ENCODE results near the gene LEO1.

LEO1 gene

DNA sequence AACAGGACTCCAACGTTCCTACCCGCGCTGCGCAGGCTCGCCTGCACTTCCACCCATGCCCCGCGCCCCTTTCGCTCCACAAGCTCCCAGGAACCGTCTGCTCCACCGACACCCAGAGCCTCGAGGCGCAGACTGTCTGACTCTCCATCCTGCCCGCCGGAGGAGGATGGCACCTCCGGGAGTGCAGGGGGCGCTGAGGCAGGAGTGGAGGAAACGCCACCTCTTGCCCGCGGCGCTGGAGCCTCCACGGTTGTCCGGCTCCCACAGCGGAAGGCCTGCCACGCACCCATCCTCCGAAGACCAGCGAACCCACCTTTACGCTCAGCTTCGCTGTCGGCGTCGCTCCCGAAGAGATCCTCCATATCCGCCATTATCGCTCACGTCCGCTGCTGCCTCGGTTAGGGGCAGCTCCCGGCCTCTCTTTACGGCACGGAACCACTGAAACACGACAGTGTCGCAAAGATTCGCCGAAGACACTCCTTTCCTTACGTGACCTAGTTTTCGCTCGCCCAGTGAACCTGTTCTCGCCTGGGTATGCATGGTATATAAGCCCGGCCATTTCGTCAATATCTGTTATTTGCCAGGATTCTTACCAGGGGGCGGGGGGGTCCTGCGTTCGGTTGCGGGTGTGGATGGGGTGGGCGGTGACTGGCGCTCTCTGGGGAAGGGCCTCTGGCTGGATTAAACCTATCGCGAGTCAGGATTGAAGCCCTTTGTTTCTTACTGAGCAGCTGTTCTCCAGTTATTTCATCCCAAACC lies at the start of gene LEO1:
TSS of gene LEO1 (minus strand) at position 404 of the 759 bp plus-strand sequence. CDS start at position 371, 33 bp downstream.
- DNase-seq = peak; percentile 94 to 95

DNA sequence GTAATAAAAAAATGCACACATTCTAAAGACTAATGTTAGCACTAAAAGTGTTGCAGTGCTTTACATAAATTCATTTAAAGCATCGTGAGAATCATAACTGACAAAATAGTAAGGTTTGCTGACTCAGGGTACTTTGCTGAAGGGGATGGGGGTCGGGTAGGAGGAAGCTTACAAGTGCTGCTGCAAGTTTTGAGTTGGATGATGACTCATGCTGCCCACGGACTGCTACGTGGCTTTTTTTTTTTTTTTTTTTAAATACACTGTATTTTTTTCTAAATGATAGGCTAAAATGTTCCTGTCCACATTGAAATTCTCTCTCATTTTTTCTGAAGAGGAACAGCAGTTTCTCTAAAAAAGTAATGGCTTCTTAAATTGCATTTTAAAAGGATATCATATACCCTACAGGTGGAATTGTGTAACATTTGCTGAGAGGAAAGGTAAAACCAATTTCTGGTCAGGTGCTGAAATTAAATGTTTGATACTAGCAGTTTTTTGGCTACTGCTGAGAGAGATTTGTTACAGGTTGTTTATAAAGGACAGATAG lies 49.6 kb upstream of the LEO1 start:
- peak; percentile 75 for DNase-seq

DNA sequence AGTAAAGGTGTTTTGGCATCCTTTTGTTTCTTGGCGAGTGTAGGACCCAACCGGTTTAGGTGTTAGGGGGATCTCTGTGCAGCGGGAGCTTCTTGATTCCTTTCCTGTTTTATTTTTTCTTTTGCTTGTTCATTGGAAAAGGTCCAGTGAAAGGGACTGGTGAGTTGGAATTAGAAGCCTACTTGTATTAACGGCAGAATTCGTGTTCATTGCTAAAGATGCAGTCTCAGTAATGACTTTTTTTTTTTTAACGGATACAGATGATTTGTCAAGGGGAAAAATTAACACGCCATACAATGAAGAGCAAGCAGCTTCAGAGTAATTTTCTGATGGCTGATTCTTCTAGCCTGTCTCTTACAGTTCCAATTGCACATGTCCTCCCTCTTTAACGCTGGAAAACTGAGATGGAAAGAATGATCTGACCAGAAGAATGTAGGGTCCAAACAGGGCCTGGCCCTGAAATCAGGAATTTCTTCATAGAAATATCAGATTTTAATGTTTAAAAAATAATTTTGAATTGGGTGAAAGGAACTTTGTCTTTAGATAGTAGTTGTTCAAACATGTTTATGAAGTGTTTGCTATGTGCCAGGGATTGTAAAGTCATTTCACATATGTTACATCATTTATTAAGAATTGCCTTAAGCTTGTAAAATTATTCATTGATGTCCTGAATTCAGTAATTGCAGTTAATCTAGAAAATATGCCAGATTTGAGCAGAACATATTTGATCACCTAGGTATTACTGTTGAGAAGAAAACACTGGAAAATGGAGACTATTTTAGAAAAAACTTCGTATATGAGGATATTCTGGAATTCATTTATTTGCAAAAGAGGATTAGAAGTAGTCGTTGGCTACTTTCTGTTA lies 48.9 kb upstream of the LEO1 start:
- no peak for DNase-seq

DNA sequence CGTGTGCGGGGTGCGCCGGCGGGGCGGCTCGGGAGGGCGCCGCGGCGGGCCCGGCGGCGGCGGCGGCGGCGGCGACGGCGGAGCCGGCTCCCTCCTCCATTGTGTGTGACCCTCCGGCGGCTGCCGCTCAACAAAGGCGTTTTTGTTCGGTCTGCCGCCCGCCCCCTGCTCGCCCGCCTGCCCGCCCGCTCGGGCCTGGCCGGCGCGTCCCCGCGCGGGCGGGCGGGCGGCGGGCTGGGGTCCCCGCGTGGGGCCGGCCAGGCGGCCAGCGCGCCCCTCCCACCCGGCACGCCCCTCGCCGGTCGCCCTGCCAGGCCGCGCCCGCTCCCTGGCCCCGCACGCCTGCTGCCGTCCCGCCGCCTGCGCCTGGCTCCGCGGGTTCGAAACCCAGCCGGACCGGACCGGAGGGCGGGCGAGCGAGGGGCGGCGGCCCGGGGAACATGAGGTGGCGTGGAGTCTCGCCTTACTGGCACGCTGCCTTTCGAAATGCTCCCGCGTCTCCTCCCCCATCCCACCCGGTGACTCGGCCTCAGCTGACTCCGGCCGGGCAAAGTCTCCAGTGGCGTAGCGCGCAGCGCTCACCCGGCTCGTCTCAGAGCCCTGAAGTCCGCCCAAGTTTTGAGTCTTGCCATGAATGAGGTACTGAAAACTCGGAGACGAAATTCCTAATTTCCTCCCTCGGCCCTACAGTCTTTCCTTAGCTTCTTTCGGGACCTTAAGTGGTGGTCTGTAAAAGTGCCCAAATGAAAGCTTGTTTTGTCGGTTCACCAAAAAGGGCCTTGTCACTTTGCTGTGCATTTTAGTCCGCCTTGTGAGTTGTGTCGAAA lies 48.0 kb upstream of the LEO1 start:
- peak; percentile 66 to 81 for DNase-seq

- DNase-seq = peak; percentile 94 to 95
These were observed 47.3 kb upstream of the LEO1 start, which contains the start of gene MAPK6 for GRCh38 chr15:52018693-52019393. Gene MAPK6, plus strand, starts transcription at chr15:52019219. Its CDS starts 27,242 bp downstream, at chr15:52046461.

- no peak for DNase-seq
These were observed 46.7 kb upstream of the LEO1 start for GRCh38 chr15:52018244-52018643.

DNA sequence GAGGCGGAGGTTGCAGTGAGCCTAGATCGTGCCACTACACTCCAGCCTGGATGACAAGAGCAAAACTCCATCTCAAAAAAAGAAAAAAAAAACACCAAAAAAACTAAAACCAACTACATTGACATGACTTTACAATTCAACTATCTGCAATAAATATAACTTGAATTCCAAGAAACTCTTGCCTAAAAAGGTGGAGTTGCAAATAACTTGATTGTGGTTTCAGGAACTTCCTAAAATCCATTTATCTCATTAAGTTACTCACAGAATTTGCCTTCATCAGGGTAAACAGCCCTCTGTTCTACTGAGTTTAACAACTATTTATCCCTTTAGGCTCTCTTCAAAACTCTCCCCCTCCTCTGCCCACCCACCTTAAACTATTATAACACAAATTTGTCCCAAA lies 44.7 kb upstream of the LEO1 start:
- no peak for DNase-seq

DNA sequence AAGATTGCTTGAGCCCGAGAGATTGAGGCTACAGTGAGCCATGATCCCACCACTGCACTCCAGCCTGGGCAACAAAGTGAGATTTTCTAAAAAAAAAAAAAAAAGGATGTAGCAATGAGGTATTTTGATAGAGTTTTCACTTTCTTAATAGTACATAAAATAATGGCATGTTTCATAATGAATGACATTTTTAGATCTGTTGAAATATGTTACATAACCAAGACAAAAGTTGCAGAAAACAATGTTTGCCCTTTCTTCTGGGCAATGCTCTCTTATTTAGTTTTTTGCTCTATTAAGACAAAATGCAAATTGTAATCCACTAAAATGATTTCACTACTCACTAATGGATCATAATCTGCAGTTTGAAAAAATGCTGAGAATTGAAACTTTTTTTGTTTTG lies 43.0 kb upstream of the LEO1 start:
- no peak for DNase-seq

DNA sequence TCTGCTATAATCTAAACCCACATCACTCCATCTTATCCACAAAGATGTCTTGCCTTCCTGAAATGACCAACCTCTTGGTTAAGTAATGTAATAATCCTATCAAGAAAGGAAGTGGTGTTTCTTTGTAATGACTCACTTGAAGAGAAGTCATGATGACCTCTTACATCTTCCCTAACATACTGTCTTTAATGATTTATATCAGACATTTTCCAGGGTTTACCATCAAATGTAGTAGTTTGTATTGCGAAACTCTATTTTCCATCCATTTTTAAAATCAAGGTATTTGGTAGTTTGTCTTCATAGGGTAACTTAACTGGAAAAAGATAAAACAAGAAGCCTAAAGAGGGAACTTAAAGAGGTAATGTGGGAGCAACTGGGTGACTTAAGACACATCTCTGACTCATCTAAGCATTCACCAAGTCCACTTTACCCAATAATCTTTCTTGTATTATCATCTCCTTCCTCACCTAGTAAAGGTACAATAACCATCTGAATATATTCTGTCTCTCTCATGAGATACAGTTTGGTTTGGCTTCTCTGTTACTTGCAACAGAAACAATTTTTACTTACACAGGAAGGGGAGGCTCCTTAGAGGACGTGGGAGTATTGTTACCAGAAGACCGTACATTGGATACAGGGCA lies 41.7 kb upstream of the LEO1 start:
- no peak for DNase-seq

- no peak for DNase-seq
These were observed 40.6 kb upstream of the LEO1 start for GRCh38 chr15:52012210-52012609.

GRCh38 chr15:52011711-52012144 lies 40.1 kb upstream of the LEO1 start:
- DNase-seq = no peak

DNA sequence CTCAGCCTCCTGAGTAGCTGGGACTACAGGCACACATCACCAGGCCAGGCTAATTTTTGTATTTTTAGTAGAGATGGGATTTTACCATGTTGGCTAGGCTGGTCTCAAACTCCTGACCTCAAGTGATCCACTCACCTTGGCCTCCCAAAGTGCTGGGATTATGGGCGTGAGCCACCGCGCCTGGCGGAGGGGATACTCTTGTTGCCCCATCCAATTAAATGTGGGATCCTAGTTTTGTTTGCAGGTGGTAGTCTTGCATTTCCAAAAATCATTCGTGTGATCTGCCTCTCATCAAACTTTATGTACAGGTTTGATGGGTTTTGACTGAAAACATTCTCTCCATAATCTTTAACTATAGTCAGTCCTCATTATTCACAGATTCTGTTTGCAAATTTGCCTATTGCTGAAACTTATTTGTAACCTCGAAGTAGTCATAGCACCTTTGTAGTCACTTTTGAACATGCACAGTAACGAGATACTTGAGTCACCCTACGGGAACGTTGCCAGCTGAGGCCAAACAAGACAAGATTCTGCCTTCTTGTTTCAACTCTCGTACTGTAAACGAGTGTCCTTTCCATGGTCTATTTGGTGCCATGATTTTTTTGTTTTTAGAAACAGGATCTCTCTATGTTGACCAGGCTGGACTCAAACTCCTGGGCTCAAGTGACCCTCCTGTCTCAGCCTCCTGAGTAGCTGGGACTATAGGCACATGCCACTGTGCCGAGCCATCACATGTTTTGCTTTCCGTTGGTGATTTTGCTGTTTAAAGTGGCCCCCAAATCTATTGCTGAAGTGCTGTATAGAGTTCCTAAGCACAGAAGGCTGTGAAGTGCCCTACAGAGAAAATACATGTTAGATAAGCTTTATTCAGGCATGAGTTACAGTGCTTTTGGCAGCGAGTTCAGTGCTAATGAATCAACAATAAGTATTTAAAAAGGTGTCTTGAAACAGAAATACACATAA lies 39.3 kb upstream of the LEO1 start:
- no peak for DNase-seq

GRCh38 chr15:52008698-52009434 lies 37.3 kb upstream of the LEO1 start:
- no peak for DNase-seq

- no peak for DNase-seq
These were observed 36.8 kb upstream of the LEO1 start for GRCh38 chr15:52008359-52008697.

- no peak for DNase-seq
These were observed 35.2 kb upstream of the LEO1 start for GRCh38 chr15:52006702-52007340.

DNA sequence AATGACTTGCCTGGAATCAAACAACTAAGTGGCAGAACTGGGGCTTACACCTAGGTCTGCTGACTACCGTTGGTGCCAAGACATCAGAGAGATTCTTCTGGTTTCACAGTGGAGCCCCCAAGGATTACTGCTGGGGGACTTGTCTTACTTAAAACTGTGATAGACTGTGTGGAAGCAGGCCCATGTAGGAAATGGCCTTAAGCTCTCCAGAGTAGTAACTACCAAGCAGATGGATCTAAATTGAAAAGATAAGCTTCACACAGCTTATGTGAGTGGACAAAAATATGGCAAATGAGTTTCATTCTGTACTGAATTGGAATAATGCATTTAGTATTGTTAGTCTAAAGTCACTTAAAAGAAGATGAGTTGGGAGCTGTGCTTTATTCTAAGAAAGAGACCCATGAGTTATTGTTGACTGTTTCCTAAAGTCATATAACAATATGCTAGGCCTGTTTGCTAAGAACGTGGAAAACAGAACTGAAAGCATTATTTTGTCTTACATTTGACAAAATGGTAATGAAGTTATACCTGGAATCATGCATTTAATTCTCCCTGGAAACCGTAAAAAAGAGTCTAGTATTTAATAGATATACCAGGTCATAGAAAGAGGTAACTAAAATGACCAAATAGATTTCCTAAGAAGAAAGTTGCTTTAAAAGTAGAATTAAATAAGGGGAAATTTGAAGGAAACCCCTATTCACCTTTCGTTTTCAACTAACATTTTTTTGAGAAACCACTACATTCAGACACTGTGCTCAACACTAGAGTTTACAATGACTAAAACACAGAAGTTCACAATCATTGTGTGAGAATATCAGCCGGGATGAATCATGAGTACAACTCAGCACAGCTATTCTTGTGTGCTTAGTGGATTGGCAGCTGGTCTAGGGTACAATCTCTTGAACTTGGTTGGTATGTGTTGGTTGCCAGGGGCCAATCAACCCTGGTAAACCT lies 34.4 kb upstream of the LEO1 start:
- no peak for DNase-seq

DNA sequence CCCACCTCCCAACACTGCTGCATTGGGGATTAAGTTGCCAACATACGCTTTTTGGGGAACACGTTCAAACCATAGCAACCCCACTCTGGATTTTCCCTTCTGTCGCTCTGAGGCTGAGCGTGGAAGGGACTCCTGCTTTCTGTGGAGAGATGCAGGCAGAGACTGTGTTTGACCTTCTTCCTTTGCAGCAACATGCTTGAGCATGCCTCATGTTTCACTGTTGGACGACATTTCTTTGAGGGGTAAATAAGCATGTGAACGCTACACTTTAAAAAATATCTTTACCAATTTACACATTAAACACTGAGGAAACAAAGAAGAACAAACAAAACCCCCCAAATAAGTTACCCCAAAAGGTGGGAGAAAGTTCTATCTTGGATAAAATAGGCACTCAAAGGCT lies 33.2 kb upstream of the LEO1 start:
- no peak for DNase-seq

DNA sequence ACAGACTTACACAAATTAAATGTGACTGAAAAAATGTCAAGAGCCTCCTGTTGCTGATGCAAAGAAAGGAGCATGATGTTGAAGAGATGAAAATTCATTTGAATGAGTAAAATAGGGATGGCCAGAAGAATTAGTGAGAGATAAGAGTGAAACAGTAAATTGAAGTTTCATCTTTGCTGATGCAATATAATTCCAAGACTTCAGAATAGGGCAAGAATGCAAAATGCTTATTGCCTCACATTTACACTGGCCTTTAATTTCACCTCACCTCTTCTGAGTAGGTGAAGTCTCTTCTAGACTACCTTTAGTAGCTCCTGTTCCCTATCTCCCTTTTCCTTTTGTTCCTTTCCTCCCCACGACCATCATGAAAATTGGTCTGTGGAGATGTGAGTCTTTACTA lies 32.1 kb upstream of the LEO1 start:
- DNase-seq = no peak

Data from CD4-positive, alpha-beta T cell treated with Interleukin-4 for 1 hour (primary cell).